Stimulated activated naive CD8-positive, alpha-beta T cell treated with anti-CD3 and anti-CD28 coated beads, Interleukin-15, amount 100 ng/mL, for 72 hours (primary cell): ENCODE measurements around the gene KRTAP10-10.
"Not testable (repeated sequence)": the region's sequence is repeated elsewhere in the genome, so short reads cannot be mapped to it uniquely, and the experiment has no call there.

Experiments used
- ATAC-seq: fragments of 150-1000 bp; cut with Tn5 transposase; 2 replicates; pipeline ENCODE4 v1.10.0; 2021; ENCODE audit warnings: mild to moderate bottlenecking, moderate library complexity
- DNase-seq, 2 donors: peaks; one replicate each; pipeline ENCODE4 v3.0.0; 2021 to 2022
- H3K27ac Mint-ChIP-seq, 2 donors: one replicate each; pipeline ENCODE4 v1.8.0; 2022; ENCODE audit warnings: mild to moderate bottlenecking in 2 of 2, mixed read lengths in 2 of 2, moderate library complexity in 2 of 2
- H3K27me3 Mint-ChIP-seq: one replicate; pipeline ENCODE4 v1.8.0; 2022; ENCODE audit warnings: mixed read lengths
- H3K4me1 Mint-ChIP-seq: one replicate; pipeline ENCODE4 v1.8.0; 2022; ENCODE audit warnings: mild to moderate bottlenecking, mixed read lengths
- H3K4me3 Mint-ChIP-seq, 2 donors: one replicate each; pipeline ENCODE4 v1.8.0; 2022; ENCODE audit warnings: mild to moderate bottlenecking in 2 of 2, mixed read lengths in 2 of 2, moderate library complexity in 1 of 2
- H3K9me3 Mint-ChIP-seq, 2 donors: one replicate each; pipeline ENCODE4 v1.8.0; 2022; ENCODE audit warnings: mixed read lengths in 2 of 2

KRTAP10-10 gene

DNA sequence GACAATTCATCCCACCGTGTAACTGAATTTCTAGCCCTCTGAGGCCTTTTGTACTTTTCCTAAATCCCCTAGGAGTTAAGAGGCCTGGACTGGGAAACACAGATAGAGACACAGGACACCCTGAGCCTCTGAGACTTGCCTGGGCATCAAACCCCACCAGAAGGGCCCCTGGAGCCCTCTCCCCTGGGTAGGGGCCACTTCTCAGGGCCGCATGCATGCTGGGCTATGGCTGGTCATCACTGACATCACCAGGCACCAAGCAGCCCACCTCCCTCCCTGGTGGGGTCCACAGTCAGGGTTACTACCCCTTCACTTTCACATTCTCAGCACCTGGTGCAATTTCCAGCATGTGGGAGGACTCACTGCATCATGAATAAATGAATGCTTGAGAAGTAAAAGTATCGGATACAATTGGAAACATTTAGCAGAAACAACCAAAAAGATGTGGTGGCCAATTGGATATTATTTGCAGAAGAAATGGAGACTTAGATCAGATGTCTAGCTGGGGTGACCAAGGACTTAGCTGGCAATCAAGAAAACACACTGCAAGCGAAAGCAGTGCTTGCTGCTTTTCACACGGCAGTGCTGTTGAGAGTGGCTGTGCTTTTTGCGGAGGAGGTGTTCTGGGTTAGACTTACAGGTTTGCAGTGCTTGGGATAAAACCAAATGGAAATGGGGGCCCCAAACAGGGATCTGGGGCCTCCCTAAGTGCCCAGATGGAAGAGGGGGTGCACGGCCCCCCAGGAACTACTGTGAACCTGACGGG, 37.7 kb upstream of the KRTAP10-10 start:
- DNase-seq (no peak), ATAC-seq (no peak)
- Mint-ChIP-seq H3K4me1 (no peaks in the 10 kb centered on the region), H3K4me3 (no peak overlapping the region), H3K9me3 (peaks cover 8 to 12% of the 10 kb centered on the region in 2 donors), H3K27me3 (no peaks in the 10 kb centered on the region), H3K27ac (no peak overlapping the region)

GRCh38 chr21:44600118-44600978, 36.8 kb upstream of the KRTAP10-10 start, which contains the start of gene KRTAP10-7:
Gene KRTAP10-7 (plus strand): TSS chr21:44600597. CDS start chr21:44600622, 25 bp downstream.
- H3K9me3 Mint-ChIP-seq: peaks cover 12 to 20% of the 10 kb centered on the region in 2 donors

GRCh38 chr21:44601091-44601490, 36.1 kb upstream of the KRTAP10-10 start:
- H3K4me3 Mint-ChIP-seq, DNase-seq, H3K4me1 Mint-ChIP-seq, ATAC-seq, H3K27ac Mint-ChIP-seq, H3K27me3 Mint-ChIP-seq: not testable (repeated sequence)
- H3K9me3 Mint-ChIP-seq: peaks cover 12 to 20% of the 10 kb centered on the region in 2 donors

More at GRCh38 chr21:44600118-44600978, 36.8 kb upstream of the KRTAP10-10 start, which contains the start of gene KRTAP10-7:
- not testable (repeated sequence) for H3K27ac Mint-ChIP-seq, H3K27me3 Mint-ChIP-seq, ATAC-seq, H3K4me1 Mint-ChIP-seq, H3K4me3 Mint-ChIP-seq, DNase-seq

- no peaks in the 10 kb centered on the region for H3K4me1 Mint-ChIP-seq
- H3K27ac Mint-ChIP-seq: no peak overlapping the region
Measured at GRCh38 chr21:44601596-44602462, 35.3 kb upstream of the KRTAP10-10 start.

DNA sequence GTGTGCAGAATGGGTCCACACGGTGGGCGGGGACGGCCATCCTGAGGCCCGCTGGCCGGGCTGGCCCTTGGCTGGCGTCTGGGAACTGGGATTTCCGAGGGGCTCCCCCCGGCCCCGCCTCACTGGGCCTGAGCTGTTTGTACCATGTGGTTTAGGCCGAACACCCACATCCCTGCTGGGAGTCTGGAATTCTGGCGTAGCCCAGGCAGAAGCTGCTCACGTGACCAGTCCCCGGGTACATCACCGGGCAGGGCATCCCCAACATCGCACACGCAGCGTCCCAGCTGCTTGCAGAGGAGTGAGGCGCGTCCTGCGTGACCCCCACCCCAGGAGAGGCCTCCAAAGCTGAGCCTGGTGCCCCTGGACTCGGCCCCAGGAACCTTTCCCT, 34.7 kb upstream of the KRTAP10-10 start:
- H3K27ac Mint-ChIP-seq: no peak overlapping the region
- DNase-seq (no peak), ATAC-seq (no peak)
- peaks cover 19 to 20% of the 10 kb centered on the region in 2 donors for H3K9me3 Mint-ChIP-seq
- H3K4me1 Mint-ChIP-seq: no peaks in the 10 kb centered on the region
- no peak overlapping the region for H3K4me3 Mint-ChIP-seq
- no peaks in the 10 kb centered on the region for H3K27me3 Mint-ChIP-seq

More at GRCh38 chr21:44601596-44602462, 35.3 kb upstream of the KRTAP10-10 start:
- ATAC-seq (no peak), DNase-seq (no peak)
- Mint-ChIP-seq H3K9me3 (peaks cover 18 to 20% of the 10 kb centered on the region in 2 donors), H3K27me3 (no peaks in the 10 kb centered on the region), H3K4me3 (no peak overlapping the region)

- DNase-seq: no peak
- Mint-ChIP-seq H3K4me1 (no peaks in the 10 kb centered on the region), H3K27ac (no peak overlapping the region), H3K4me3 (no peak overlapping the region), H3K9me3 (peaks cover 15 to 19% of the 10 kb centered on the region in 2 donors), H3K27me3 (no peaks in the 10 kb centered on the region)
- no peak for ATAC-seq
Measured at GRCh38 chr21:44603109-44603875, 33.9 kb upstream of the KRTAP10-10 start.

DNA sequence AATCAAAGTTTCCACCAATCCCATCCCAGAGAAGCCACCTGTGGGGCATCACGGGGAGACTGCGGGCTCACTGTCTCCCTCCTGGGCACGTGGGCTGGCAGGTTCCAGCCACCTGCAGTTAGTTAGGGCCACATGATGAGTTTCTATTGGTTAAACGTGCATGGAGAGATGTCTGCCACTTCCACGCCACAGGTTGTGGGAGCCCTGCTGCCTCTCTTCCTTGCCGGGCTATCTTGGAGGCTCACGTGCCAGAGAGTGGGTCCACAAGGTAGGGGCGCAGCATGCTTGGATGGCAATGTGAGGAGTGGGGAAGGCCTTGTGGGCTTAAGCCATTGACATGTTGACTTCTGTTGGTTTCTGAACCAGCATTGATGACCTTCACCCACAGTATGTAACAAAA, 33.2 kb upstream of the KRTAP10-10 start:
- peaks cover 12 to 22% of the 10 kb centered on the region in 2 donors for H3K9me3 Mint-ChIP-seq
- no peak for ATAC-seq
- H3K27ac Mint-ChIP-seq: peak overlapping the region in 1 of 2 donors; percentile 25
- no peaks in the 10 kb centered on the region for H3K4me1 Mint-ChIP-seq
- no peak overlapping the region for H3K4me3 Mint-ChIP-seq
- no peak for DNase-seq
- no peaks in the 10 kb centered on the region for H3K27me3 Mint-ChIP-seq

GRCh38 chr21:44606495-44606894, 30.7 kb upstream of the KRTAP10-10 start:
- Mint-ChIP-seq H3K9me3 (peaks cover 32 to 48% of the 10 kb centered on the region in 2 donors), H3K27me3 (no peaks in the 10 kb centered on the region), H3K4me3 (no peak overlapping the region), H3K27ac (no peak overlapping the region), H3K4me1 (no peaks in the 10 kb centered on the region)
- no peak for ATAC-seq
- DNase-seq: no peak

- no peak for DNase-seq
- H3K4me3 Mint-ChIP-seq: no peak overlapping the region
- H3K9me3 Mint-ChIP-seq: peaks cover 32 to 54% of the 10 kb centered on the region in 2 donors
- H3K27ac Mint-ChIP-seq: no peak overlapping the region
- H3K4me1 Mint-ChIP-seq: no peaks in the 10 kb centered on the region
- H3K27me3 Mint-ChIP-seq: no peaks in the 10 kb centered on the region
- no peak for ATAC-seq
Measured at GRCh38 chr21:44609193-44609592, 28.0 kb upstream of the KRTAP10-10 start.

GRCh38 chr21:44610157-44610843, 26.9 kb upstream of the KRTAP10-10 start:
- ATAC-seq, H3K27ac Mint-ChIP-seq, H3K4me3 Mint-ChIP-seq, H3K4me1 Mint-ChIP-seq, H3K27me3 Mint-ChIP-seq, DNase-seq: not testable (repeated sequence)
- H3K9me3 Mint-ChIP-seq: peaks cover 23 to 48% of the 10 kb centered on the region in 2 donors

DNA sequence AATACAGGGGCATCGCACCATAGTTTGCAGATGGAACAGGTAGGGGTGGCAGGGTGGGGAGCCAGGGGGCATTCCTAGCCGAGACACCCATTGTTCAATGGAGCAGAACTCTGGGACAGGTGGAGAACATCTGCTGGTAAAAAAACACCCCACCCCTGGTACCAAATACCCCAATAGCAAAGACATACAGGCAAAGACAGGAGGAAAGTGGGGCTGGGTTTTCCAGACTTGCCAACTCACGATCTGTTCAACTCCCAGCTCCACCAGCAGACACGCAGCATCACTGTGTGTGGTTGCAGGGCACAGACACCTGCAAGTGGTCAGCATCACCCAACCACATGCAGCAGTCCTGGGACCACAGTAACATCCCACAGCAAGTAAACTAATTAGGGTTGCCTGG, 25.6 kb upstream of the KRTAP10-10 start:
- H3K4me3 Mint-ChIP-seq: no peak overlapping the region
- peaks cover 11% of the 10 kb centered on the region for H3K4me1 Mint-ChIP-seq
- no peak for ATAC-seq
- no peaks in the 10 kb centered on the region for H3K27me3 Mint-ChIP-seq
- no peak for DNase-seq
- H3K27ac Mint-ChIP-seq: no peak overlapping the region
- peaks cover 23 to 45% of the 10 kb centered on the region in 2 donors for H3K9me3 Mint-ChIP-seq

DNA sequence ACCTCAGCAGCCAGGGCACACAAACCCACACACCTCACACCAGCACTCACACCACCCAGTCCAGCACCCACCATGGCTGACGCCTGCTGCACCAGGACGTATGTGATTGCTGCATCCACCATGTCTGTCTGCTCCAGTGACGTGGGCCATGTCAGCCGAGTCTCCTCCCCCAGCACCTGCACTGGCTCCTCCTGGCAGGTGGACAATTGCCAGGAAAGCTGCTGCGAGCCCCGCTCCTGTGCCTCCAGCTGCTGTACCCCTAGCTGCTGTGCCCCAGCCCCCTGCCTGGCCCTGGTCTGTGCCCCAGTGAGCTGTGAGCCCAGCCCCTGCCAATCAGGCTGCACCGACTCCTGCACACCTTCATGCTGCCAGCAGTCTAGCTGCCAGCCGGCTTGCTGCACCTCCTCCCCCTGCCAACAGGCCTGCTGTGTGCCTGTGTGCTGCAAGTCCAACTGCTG, 25.1 kb upstream of the KRTAP10-10 start, which contains the start of gene KRTAP10-8:
Gene KRTAP10-8, plus strand, starts transcription at position 51 of the 458 bp plus-strand sequence. Its CDS starts 22 bp downstream, at position 73.
- no peak for DNase-seq
- ATAC-seq: no peak
- Mint-ChIP-seq H3K27ac (peak within 1 kb of the TSS in 1 of 2 donors; percentile 75), H3K9me3 (peaks cover 23 to 41% of the 10 kb centered on the region in 2 donors), H3K4me3 (no peak within 1 kb of the TSS), H3K27me3 (no peaks in the 10 kb centered on the region), H3K4me1 (peaks cover 16% of the 10 kb centered on the region)

- peaks cover 23 to 41% of the 10 kb centered on the region in 2 donors for H3K9me3 Mint-ChIP-seq
- no peak overlapping the region for H3K4me3 Mint-ChIP-seq
- no peak for ATAC-seq
- no peak for DNase-seq
- H3K27ac Mint-ChIP-seq: no peak overlapping the region
- no peaks in the 10 kb centered on the region for H3K27me3 Mint-ChIP-seq
- H3K4me1 Mint-ChIP-seq: peaks cover 21% of the 10 kb centered on the region
Measured at GRCh38 chr21:44612669-44613229, 24.4 kb upstream of the KRTAP10-10 start.
